Myocyte (in vitro differentiated cells): ENCODE results near the gene LRIT2. TPM values are rescaled to one million over a fixed set of nuclear protein-coding genes. Genes with fewer than 3 reads are reported as not detected.
A peak's percentile ranks its signal among the peaks of the same experiment; 100 is the strongest.

ENCODE experiments used
- DNase-seq: peaks from one replicate; pipeline ENCODE4 v3.0.0-alpha.2; 2012; ENCODE audit warnings: low read depth
- polyA plus RNA-seq: library from polyadenylated mRNA; unstranded; fragments of >200 nt; gene quantifications from one replicate; pipeline ENCODE4 v1.2.1, GENCODE V29; 2012; ENCODE audit warnings: missing spikeins
- total RNA-seq: library from RNA; depleted of rRNA; stranded (reverse); fragments of >200 nt; gene quantifications from 2 replicates; pipeline ENCODE4 v1.2.3, GENCODE V29; 2014

The LRIT2 gene
- not detected in 2 replicates for total RNA-seq
- not detected for polyA plus RNA-seq

DNA sequence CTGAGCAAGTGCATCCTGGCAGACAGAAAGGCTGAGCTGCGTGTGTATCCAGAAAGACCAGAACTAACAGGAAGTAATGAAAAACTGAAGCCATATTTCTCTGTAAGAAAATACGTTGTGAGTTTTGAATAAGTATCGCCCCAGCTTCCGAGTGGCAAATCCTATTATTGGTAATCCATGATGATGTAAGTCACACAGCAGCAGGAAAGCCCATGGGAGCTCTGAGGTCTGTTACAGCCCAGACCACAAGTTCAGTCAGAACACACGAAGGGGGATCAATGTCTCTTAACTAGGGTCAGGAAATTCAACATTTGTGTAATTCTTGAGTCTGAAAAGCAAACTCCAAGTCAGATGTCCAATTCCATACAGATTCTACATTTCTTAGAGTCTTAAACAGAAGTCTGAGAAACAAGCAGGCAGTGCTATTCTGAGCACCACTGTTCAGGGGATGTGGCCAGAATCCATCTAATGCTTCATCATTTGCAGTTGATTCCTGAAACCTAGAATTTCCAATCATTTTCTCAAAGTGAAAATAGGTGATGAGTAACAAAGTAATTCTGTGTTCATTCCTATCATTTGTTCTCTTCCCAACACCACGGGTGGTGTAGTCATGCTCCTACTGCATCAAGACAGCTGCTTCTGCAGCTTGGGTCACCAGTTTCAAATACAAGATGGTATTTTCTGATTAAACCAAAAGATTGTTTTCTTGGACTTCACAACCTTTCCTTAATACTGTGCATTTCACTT, at the start of gene LRIT2:
LRIT2 (minus strand) TSS at position 118 of the 747 bp plus-strand sequence; CDS start at position 94, 24 bp downstream.
- DNase-seq: no peak

DNA sequence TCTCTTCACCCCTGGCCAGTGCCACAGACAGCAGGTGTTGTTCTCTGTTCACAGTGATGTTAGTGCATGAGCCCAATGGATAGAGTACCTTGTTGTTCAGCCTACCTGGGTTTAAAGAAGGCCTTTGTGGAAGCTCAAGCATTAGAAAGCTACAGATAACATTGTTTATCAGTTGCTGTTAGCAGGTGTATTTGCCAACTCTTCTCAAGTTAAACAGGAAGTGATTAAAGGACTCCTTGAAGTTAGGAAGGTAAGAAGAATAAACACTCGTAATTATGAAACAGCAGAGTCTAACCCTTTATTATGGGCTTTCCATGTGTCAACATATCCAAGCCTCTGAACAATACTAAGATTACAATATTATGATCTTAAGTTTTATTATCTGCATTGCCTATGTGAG, 45.4 kb upstream of the LRIT2 start:
- no peak for DNase-seq

- peak; percentile 47 for DNase-seq
Measured at GRCh38 chr10:84269773-84270172, 44.4 kb upstream of the LRIT2 start.

- no peak for DNase-seq
Measured at GRCh38 chr10:84269162-84269561, 43.8 kb upstream of the LRIT2 start.

DNA sequence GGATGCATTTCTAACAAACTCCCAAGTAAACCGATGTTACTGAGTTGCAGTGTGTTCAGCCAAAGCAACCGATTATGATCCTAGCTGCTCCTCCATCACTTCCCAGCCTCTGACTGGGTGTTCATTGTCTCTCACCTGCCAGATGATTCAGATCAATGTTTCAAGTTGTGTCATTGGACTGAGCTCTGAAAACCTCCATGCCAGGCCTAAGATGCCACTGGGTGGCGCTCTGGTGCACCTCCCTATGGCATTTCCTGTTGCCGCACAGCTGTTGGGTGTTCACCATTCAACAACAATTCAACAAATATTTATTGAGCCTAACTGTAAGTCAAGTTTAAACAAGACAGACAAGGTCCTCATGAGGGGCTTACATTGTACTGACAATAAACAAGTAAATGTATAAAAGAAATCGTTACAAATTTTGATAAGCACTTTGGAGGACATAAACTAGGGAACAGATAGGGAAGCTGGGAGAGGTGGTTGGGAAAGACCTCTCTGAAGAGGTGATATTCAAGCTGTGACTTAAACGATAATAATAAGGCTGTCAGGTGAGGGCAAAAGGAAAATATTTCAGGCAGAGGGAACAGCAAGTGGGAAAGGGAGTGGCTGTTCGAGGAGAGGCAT, 42.3 kb upstream of the LRIT2 start:
- DNase-seq: peak; percentile 57

DNA sequence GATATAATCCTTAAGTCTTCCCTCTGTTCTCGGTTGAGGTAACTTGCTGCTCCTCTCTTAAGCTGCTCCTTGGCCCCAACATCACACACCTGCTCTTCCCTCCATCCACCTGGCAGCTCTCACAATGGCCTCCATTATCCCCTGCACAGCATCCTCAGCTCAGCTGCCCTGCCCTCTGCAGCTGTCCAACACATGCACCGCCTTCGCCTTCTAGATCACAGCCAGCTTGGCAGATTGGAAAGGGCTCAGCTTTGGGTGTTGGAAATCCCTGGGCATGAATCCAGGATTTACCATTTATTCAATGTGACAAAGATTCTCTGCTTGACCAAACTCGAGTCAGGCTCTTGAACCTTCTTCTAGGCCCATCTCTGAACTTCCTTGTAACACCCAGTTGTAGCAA, 40.1 kb upstream of the LRIT2 start:
- peak; percentile 90 for DNase-seq

DNA sequence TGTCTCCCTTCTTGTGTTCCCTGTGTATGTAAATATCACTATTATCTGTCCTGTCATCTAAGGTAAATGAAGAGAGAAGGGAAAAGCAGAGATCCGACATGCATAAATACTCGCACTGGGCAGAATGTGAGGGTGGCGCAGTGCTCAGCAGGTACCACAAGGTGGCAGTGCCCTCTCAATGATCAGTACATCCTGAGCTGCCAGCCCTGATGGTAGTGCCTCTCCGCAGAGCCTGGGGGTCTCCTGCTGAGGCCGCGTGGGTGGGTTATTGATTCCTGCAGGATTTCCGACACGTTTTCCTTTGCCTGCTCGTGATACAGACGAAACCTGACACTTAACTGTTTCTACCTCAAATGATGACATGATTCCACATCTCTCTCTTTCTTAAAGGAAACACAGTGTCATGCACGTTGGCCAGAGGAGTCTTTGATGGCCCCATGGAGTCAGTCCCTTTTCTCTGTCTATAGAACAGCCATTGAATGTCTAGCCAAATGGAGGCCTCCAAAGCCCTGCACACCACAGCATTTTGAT, 39.3 kb upstream of the LRIT2 start:
- DNase-seq: peak; percentile 66

DNA sequence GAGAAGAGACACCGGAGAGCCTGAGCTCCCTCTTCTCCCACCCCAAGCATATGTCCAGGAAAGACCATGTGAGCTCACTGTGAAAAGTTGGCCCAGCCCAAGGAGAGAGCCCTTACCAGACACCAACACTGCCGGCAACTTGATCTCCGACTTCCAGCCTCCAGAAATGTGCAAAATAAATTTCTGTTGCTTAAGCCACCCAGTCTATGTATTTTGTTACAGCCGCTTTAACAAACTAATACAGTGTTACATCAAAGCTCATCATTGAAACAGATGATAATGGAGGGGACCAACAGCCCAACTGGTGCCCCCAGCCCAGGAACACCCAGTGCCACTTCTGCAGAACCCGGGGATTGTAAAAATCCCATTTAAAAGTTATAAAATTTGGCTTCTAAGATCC, 38.4 kb upstream of the LRIT2 start:
- no peak for DNase-seq

- no peak for DNase-seq
Measured at GRCh38 chr10:84262190-84262956, 37.0 kb upstream of the LRIT2 start.

DNA sequence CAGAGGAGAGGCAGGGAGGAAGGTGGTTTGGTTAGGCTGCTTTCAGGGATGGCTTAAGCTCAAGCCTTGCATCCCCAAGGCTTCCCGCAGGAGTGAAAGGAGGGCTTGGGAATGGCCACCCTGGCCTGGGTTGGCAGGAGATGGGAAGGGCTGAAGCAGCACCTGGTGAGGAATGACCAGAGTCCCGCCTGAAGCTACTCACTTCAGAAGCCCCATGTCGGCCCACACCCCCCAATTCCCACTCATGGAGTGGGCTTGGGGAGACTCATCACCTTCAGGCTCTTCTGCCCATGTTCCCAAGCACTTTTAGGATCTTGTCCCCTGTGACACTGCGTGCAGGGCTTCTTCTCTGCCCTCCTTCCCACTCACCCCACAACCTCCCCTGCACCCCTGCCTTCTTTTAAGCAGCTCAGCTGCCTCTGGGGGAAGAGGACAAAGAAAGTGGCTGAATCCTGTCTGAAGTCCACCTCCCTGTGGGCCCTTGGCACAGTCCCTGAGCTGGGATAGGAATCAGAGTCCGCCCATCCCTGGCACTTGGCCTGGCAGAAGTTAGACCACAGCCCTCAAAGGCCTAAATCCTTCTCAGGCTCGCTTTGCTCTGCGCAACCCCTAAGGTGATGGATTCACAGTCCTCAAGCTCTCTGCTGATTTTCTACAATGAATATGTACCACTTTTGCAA, 36.0 kb upstream of the LRIT2 start:
- DNase-seq: no peak

DNA sequence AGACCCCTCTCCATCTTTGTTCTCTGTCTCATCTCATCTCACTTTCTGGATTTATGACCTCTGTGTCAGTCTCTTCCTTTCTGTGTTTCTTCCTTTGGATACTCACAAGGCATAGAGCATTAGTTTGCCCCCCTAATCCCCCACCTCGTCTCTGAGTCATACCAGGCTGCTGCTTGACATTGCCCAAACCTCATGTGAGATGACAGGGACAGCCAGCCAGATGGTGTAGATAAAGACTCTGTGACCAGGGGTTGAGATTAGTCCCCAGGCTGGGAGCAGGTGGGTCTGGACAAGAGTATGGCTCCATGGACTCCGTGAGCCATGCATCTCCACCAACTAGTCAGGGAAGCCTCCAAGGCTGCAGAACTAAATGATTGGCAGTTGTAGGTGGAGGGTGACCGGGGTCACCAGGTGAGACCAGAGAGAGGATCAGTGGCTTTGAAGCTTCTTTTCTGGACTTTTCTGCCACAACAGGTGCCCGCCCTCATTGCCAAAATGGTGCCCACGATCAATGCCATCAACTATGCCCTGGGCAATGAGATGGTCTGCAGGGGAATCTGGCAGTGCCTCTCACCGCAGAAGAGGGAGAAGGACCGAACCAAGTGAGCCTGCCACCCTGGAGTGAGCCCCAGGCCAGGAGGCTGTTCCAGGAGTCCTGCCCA, 32.8 kb upstream of the LRIT2 start:
- DNase-seq: no peak

DNA sequence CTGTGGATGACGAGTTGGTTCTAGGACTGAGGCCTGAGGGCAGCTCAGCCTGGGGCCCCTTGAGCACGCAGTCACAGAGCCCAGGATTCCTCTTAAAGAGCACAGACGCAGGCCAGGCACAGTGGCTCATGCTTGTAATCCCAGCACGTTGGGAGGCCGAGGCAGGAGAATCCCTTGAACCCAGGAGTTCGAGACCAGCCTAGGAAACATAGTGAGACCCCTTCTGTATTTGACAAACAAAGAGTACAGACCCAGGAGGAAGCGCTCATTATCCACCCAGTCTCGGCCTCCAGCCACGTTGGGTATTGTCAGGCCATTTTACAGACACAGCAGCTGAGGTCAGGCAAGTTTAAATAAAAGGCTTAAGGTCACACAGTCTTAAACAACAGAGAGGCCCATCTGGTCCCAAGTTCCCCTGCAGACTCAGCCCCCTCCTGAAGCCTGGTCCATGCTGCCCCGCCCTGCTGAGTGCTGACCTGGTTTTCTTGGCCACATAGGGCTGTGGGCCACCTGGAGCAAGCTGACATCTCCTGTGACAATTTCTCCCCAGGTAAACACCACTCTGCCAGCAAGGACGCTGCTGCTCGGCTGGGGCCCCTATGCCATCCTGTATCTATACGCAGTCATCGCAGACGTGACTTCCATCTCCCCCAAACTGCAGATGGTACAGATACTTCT, 32.1 kb upstream of the LRIT2 start:
- DNase-seq: no peak

GRCh38 chr10:84256510-84257342, 31.4 kb upstream of the LRIT2 start:
- DNase-seq: peak; percentile 65

DNA sequence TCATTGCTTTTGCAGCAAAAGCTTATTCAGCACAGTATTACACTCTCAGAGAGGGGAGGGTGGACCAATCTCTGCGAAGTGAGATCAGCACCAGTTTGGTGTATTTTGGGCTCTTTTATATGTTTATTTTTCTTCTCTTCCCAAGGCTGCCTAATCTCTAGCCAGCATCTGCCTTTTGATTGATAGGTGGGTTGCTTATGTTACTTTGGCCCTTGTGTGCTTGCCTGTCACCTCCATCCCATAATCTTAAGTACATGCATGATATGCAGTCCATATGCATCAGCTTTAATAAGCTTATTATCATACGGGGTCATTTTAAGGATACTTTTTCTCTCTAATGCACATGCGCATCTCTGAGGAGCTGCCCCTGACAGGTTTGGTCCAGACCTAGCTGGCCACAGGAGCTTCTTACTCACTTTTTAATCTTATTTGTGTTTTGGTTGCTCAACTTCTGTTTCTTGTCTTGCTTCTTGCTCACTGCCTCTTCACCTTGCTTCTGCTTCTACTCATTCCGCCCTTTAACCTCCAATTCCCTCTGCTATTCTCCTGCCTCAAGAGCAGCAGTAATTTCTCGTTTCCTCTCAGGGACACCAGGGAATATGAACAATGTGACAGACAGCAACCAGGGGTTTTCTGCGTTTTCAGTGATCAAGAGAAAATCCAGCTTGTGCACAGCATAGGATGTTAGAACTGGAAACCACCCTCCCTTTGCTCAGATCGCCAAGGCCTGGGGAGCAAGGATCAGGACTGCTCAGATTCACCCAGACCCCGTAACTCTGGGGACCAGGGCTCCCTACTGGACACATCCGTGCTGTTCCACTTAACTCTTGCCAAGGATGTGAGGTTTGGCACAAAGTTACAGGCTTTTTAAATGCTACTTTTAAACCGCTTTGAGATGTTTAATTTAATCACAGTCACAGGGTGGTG, 29.5 kb upstream of the LRIT2 start:
- DNase-seq: no peak

DNA sequence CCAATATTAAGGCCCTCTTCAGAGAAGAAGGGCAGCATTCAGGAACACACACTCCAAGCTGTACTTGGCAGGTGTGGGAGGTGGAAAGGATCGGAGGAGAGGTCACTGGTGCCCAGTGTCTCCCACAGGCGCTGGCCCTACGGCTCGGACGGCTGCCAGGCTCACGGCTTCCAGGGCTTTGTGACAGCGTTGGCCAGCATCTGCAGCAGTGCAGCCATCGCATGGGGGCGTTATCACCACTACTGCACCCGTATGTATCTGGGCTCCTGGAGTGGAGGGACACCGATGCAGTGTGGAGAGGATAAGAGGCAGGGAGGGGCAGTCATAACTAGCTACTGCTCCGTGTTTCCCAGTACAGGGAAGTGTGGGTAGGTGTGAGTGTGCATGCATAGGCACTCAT, 23.4 kb upstream of the LRIT2 start:
- no peak for DNase-seq

DNA sequence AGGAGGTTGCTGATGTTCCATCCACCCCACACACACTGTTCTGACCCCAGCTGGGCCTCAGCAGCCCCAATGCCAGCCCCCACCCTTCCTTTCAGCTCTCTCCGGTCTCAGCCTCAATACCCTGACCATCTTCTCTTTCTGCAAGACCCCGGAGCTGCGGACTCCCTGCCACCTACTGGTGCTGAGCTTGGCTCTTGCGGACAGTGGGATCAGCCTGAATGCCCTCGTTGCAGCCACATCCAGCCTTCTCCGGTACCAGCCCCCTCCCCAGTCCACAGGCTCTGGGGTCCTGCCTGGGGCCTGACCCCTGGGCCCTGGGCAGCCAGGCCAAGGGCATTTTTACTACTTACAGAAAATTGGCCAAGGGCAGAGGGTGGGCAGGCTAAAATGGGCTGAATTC, 22.2 kb upstream of the LRIT2 start:
- no peak for DNase-seq

GRCh38 chr10:84244651-84245270, 19.4 kb upstream of the LRIT2 start, which contains the start of gene RGR:
Gene RGR (plus strand): TSS chr10:84245053. CDS start chr10:84245091, 38 bp downstream.
- peak; percentile 88 for DNase-seq

GRCh38 chr10:84243759-84244158, 18.4 kb upstream of the LRIT2 start:
- no peak for DNase-seq
